NCI-H2227 treated with DMSO at 0.1 percent for 48 hours (cell line): ENCODE results near the gene HMG20B.
"Not testable (repeated sequence)": the region's sequence is repeated elsewhere in the genome, so short reads cannot be mapped to it uniquely, and the experiment has no call there.

Experiments
- DNase-seq: peaks from one replicate; lab custom pipeline; 2025; lab: John Stamatoyannopoulos, UW

The HMG20B gene

GRCh38 chr19:3556423-3556977, 16.2 kb upstream of the HMG20B start:
- DNase-seq = no peak

GRCh38 chr19:3556978-3557460, 15.7 kb upstream of the HMG20B start:
- DNase-seq = no peak

GRCh38 chr19:3557461-3558248, 15.1 kb upstream of the HMG20B start, which contains the start of gene MFSD12:
Gene MFSD12 (minus strand): TSS chr19:3557586. CDS start chr19:3557403, 183 bp downstream.
- DNase-seq = peak; percentile 74

- no peak for DNase-seq
Observed at GRCh38 chr19:3563709-3564524, 8.8 kb upstream of the HMG20B start.

- no peak for DNase-seq
Observed at GRCh38 chr19:3565139-3565538, 7.6 kb upstream of the HMG20B start.

- not testable (repeated sequence) for DNase-seq
Observed at GRCh38 chr19:3570042-3570441, 2.7 kb upstream of the HMG20B start.

- no peak for DNase-seq
Observed at GRCh38 chr19:3570606-3571011, 2.1 kb upstream of the HMG20B start.

GRCh38 chr19:3572132-3572854, 451 bp upstream of the HMG20B start:
- DNase-seq = peak; percentile 95

GRCh38 chr19:3573162-3573857, 566 bp downstream of the HMG20B start:
- no peak for DNase-seq

- no peak for DNase-seq
Observed at GRCh38 chr19:3573858-3574637, 1.3 kb downstream of the HMG20B start.

GRCh38 chr19:3575260-3575741, 2.6 kb downstream of the HMG20B start:
- no peak for DNase-seq

GRCh38 chr19:3575949-3576673, 3.4 kb downstream of the HMG20B start:
- no peak for DNase-seq

- DNase-seq = no peak
Observed at GRCh38 chr19:3576696-3577443, 4.1 kb downstream of the HMG20B start.

- no peak for DNase-seq
Observed at GRCh38 chr19:3577723-3578344, 5.1 kb downstream of the HMG20B start.

GRCh38 chr19:3578390-3578789, 5.6 kb downstream of the HMG20B start:
- no peak for DNase-seq

GRCh38 chr19:3580156-3580934, 7.6 kb downstream of the HMG20B start:
- DNase-seq = no peak

GRCh38 chr19:3581792-3582191, 9.0 kb downstream of the HMG20B start:
- not testable (repeated sequence) for DNase-seq
